ENCODE data around the gene OSBPL5.

The OSBPL5 gene

Small RNA genes within 50 kb of the gene (small RNA-seq; reads per million reads assigned to genes)
- gene RNU1-91P: 0 to 0.13 reads per million in 2 experiments

All from SK-N-DZ (cell line).